HepG2 (cell line): ENCODE measurements around the gene KLF16. TPM values are rescaled to one million over a fixed set of nuclear protein-coding genes. Genes with fewer than 3 reads are reported as not detected.
A peak's percentile ranks its signal among the peaks of the same experiment; 100 is the strongest.

Experiments
- ATAD3A ChIP-seq: sonication (generic); formaldehyde crosslinking; IDR thresholded peaks from 2 replicates; pipeline ENCODE4 v1.4.0; 2020; ENCODE audit warnings: missing genetic modification reagents
- FOXK1 ChIP-seq: sonication (generic); formaldehyde crosslinking; IDR thresholded peaks from 2 replicates; pipeline ENCODE4 v1.4.0; 2020; ENCODE audit warnings: low read depth, missing genetic modification reagents, borderline replicate concordance
- JDP2 ChIP-seq: sonication (generic); formaldehyde crosslinking; IDR thresholded peaks from 2 replicates; pipeline ENCODE4 v1.8.1; 2022; ENCODE audit warnings: missing genetic modification reagents, borderline replicate concordance
- MTF2 ChIP-seq: sonication (generic); formaldehyde crosslinking; IDR thresholded peaks from 2 replicates; pipeline ENCODE4 v1.5.0; 2020; ENCODE audit warnings: missing genetic modification reagents, borderline replicate concordance
- MYC ChIP-seq: sonication (generic); formaldehyde crosslinking; IDR thresholded peaks from 2 replicates; pipeline ENCODE4 v1.9.0; 2021; ENCODE audit warnings: missing genetic modification reagents, borderline replicate concordance
- NFRKB ChIP-seq: fragments of 450-650 bp; IDR thresholded peaks from 2 replicates; pipeline ENCODE4 v1.6.1; 2017
- SALL2 ChIP-seq: sonication (generic); formaldehyde crosslinking; IDR thresholded peaks from 2 replicates; pipeline ENCODE4 v1.8.1; 2023; ENCODE audit warnings: mild to moderate bottlenecking, missing genetic modification reagents, inconsistent platforms
- SIX4 ChIP-seq: sonication (generic); formaldehyde crosslinking; IDR thresholded peaks from 2 replicates; pipeline ENCODE4 v1.4.0; 2020; ENCODE audit warnings: missing genetic modification reagents
- ZNF274 ChIP-seq: sonication (generic); formaldehyde crosslinking; IDR thresholded peaks from 2 replicates; pipeline ENCODE4 v1.5.1; 2020; ENCODE audit warnings: mild to moderate bottlenecking, missing genetic modification reagents
- ZNF530 ChIP-seq: sonication (generic); formaldehyde crosslinking; IDR thresholded peaks from 2 replicates; pipeline ENCODE4 v1.5.0; 2020; ENCODE audit warnings: low read depth, mild to moderate bottlenecking, missing genetic modification reagents
- ZNF616 ChIP-seq: sonication (generic); formaldehyde crosslinking; IDR thresholded peaks from 2 replicates; pipeline ENCODE4 v1.5.0; 2020; ENCODE audit warnings: low read depth, mild to moderate bottlenecking, missing genetic modification reagents
- ZNF768 ChIP-seq: sonication (generic); formaldehyde crosslinking; IDR thresholded peaks from 2 replicates; pipeline ENCODE4 v1.4.0; 2020; ENCODE audit warnings: missing genetic modification reagents
- polyA plus RNA-seq, 8 experiments: library from polyadenylated mRNA; depleted of rRNA in 3 of 8; stranded (reverse) in 7 of 8; unstranded in 1 of 8; fragments of >200 nt; fragmentation: Illumina TruSeq in 4 of 8; extraction: Trizol in 4 of 8; gene quantifications; 2 replicates each; pipeline versions ENCODE4 v1.2.1 to v1.2.3, GENCODE V29; 2011 to 2016; ENCODE audit warnings: low read depth in 4 of 8, missing spikeins in 1 of 8, mixed read lengths in 1 of 8; ENCODE audit not compliant: insufficient read depth in 1 of 8
- total RNA-seq, 5 experiments: library from RNA; depleted of rRNA; stranded (reverse); fragments of >200 nt; fragmentation: Illumina TruSeq; extraction: Trizol; gene quantifications; 2 replicates each; pipeline ENCODE4 v1.2.3, GENCODE V29; 2016; ENCODE audit warnings: low read depth in 1 of 5
- TF ChIP-seq, protein P1 (sequence below): sonication (generic); formaldehyde crosslinking; IDR thresholded peaks from 2 replicates; pipeline ENCODE4 v1.8.0; 2022; ENCODE audit warnings: mild to moderate bottlenecking, missing genetic modification reagents, moderate library complexity
- TF ChIP-seq, protein P2 (sequence below): IDR thresholded peaks from 2 replicates; pipeline ENCODE4 v1.6.1; 2016; ENCODE audit warnings: mild to moderate bottlenecking, missing biosample characterization, missing genetic modification reagents
- TF ChIP-seq, protein P3 (sequence below): sonication (generic); formaldehyde crosslinking; IDR thresholded peaks from 2 replicates; pipeline ENCODE4 v1.4.0; 2020; ENCODE audit warnings: missing genetic modification reagents
- TF ChIP-seq, protein P4 (sequence below): sonication (generic); formaldehyde crosslinking; IDR thresholded peaks from 2 replicates; pipeline ENCODE4 v1.5.0; 2020; ENCODE audit warnings: mild to moderate bottlenecking, missing genetic modification reagents, borderline replicate concordance
- TF ChIP-seq, protein P5 (sequence below): sonication (generic); formaldehyde crosslinking; IDR thresholded peaks from 2 replicates; pipeline ENCODE4 v1.4.0; 2020; ENCODE audit warnings: missing genetic modification reagents

KLF16 gene
- total and polyA plus RNA-seq, 2 of the 13 experiments (the other 11 are each of a cell fraction or from before 2014, with no cell fraction given): 3.5 to 6.7 TPM

DNA sequence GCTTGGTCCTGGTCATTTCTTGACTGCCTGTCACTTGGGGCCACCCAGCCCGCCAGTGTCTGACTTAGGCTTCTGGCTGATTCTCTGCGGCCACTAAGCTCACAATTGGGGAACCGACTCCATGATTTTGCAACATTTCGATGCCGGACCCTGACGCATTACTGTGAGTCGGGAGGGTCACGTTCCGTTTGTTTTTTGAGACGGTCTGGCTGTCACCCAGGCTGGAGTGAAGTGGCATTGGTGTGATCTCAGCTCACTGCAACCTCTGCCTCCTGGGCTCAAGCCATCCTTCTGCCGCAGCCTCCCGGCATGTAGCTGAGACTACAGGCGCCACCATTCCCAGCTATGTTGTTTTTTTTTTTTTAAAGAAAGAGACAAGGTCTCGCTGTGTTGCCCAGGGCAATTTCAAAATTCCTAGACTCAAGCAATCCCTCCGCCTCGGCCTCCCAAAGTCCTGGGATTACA, 38.6 kb upstream of the KLF16 start (continued):
- TF ChIP-seq JDP2 (CRISPR knock-in tag) (no peak), SALL2 (CRISPR knock-in tag) (no peak), MTF2 (no peak), ZNF274 (CRISPR knock-in tag) (no peak), MYC (CRISPR knock-in tag) (peak; percentile 40; the same call in 1 of the 2 replicates), ZNF616 (CRISPR knock-in tag) (no peak), ZNF530 (CRISPR knock-in tag) (no peak), NFRKB (no peak), SIX4 (no peak), ZNF768 (CRISPR knock-in tag) (no peak), FOXK1 (no peak), ATAD3A (CRISPR knock-in tag) (no peak)
- TF ChIP-seq, protein P1, sequence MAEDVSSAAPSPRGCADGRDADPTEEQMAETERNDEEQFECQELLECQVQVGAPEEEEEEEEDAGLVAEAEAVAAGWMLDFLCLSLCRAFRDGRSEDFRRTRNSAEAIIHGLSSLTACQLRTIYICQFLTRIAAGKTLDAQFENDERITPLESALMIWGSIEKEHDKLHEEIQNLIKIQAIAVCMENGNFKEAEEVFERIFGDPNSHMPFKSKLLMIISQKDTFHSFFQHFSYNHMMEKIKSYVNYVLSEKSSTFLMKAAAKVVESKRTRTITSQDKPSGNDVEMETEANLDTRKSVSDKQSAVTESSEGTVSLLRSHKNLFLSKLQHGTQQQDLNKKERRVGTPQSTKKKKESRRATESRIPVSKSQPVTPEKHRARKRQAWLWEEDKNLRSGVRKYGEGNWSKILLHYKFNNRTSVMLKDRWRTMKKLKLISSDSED (CRISPR knock-in tag): no peak
- TF ChIP-seq, protein P2, sequence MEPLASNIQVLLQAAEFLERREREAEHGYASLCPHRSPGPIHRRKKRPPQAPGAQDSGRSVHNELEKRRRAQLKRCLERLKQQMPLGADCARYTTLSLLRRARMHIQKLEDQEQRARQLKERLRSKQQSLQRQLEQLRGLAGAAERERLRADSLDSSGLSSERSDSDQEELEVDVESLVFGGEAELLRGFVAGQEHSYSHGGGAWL: no peak
- TF ChIP-seq, protein P3, sequence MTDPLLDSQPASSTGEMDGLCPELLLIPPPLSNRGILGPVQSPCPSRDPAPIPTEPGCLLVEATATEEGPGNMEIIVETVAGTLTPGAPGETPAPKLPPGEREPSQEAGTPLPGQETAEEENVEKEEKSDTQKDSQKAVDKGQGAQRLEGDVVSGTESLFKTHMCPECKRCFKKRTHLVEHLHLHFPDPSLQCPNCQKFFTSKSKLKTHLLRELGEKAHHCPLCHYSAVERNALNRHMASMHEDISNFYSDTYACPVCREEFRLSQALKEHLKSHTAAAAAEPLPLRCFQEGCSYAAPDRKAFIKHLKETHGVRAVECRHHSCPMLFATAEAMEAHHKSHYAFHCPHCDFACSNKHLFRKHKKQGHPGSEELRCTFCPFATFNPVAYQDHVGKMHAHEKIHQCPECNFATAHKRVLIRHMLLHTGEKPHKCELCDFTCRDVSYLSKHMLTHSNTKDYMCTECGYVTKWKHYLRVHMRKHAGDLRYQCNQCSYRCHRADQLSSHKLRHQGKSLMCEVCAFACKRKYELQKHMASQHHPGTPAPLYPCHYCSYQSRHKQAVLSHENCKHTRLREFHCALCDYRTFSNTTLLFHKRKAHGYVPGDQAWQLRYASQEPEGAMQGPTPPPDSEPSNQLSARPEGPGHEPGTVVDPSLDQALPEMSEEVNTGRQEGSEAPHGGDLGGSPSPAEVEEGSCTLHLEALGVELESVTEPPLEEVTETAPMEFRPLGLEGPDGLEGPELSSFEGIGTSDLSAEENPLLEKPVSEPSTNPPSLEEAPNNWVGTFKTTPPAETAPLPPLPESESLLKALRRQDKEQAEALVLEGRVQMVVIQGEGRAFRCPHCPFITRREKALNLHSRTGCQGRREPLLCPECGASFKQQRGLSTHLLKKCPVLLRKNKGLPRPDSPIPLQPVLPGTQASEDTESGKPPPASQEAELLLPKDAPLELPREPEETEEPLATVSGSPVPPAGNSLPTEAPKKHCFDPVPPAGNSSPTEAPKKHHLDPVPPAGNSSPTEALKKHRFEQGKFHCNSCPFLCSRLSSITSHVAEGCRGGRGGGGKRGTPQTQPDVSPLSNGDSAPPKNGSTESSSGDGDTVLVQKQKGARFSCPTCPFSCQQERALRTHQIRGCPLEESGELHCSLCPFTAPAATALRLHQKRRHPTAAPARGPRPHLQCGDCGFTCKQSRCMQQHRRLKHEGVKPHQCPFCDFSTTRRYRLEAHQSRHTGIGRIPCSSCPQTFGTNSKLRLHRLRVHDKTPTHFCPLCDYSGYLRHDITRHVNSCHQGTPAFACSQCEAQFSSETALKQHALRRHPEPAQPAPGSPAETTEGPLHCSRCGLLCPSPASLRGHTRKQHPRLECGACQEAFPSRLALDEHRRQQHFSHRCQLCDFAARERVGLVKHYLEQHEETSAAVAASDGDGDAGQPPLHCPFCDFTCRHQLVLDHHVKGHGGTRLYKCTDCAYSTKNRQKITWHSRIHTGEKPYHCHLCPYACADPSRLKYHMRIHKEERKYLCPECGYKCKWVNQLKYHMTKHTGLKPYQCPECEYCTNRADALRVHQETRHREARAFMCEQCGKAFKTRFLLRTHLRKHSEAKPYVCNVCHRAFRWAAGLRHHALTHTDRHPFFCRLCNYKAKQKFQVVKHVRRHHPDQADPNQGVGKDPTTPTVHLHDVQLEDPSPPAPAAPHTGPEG: peak; percentile 86
- TF ChIP-seq, protein P4, sequence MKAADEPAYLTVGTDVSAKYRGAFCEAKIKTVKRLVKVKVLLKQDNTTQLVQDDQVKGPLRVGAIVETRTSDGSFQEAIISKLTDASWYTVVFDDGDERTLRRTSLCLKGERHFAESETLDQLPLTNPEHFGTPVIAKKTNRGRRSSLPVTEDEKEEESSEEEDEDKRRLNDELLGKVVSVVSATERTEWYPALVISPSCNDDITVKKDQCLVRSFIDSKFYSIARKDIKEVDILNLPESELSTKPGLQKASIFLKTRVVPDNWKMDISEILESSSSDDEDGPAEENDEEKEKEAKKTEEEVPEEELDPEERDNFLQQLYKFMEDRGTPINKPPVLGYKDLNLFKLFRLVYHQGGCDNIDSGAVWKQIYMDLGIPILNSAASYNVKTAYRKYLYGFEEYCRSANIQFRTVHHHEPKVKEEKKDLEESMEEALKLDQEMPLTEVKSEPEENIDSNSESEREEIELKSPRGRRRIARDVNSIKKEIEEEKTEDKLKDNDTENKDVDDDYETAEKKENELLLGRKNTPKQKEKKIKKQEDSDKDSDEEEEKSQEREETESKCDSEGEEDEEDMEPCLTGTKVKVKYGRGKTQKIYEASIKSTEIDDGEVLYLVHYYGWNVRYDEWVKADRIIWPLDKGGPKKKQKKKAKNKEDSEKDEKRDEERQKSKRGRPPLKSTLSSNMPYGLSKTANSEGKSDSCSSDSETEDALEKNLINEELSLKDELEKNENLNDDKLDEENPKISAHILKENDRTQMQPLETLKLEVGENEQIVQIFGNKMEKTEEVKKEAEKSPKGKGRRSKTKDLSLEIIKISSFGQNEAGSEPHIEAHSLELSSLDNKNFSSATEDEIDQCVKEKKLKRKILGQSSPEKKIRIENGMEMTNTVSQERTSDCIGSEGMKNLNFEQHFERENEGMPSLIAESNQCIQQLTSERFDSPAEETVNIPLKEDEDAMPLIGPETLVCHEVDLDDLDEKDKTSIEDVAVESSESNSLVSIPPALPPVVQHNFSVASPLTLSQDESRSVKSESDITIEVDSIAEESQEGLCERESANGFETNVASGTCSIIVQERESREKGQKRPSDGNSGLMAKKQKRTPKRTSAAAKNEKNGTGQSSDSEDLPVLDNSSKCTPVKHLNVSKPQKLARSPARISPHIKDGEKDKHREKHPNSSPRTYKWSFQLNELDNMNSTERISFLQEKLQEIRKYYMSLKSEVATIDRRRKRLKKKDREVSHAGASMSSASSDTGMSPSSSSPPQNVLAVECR (CRISPR knock-in tag): peak; percentile 51; the same call in 1 of the 2 replicates
- TF ChIP-seq, protein P5, sequence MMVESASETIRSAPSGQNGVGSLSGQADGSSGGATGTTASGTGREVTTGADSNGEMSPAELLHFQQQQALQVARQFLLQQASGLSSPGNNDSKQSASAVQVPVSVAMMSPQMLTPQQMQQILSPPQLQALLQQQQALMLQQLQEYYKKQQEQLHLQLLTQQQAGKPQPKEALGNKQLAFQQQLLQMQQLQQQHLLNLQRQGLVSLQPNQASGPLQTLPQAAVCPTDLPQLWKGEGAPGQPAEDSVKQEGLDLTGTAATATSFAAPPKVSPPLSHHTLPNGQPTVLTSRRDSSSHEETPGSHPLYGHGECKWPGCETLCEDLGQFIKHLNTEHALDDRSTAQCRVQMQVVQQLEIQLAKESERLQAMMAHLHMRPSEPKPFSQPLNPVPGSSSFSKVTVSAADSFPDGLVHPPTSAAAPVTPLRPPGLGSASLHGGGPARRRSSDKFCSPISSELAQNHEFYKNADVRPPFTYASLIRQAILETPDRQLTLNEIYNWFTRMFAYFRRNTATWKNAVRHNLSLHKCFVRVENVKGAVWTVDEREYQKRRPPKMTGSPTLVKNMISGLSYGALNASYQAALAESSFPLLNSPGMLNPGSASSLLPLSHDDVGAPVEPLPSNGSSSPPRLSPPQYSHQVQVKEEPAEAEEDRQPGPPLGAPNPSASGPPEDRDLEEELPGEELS (CRISPR knock-in tag): 0 out of 2 replicates have a peak, but pooled peaks have one; percentile 29
